ENCODE measurements around the gene FTH1.
A peak's percentile ranks its signal among the peaks of the same experiment; 100 is the strongest.
"Not testable (repeated sequence)": the region's sequence is repeated elsewhere in the genome, so short reads cannot be mapped to it uniquely, and the experiment has no call there.

Gene FTH1

GRCh38 chr11:61967924-61968757, 707 bp upstream of the FTH1 start:
- DNase-seq = peak; percentile 38 to 89 (median 77)
- intact Hi-C loops (cut with DNase I) = no loop called here

DNA sequence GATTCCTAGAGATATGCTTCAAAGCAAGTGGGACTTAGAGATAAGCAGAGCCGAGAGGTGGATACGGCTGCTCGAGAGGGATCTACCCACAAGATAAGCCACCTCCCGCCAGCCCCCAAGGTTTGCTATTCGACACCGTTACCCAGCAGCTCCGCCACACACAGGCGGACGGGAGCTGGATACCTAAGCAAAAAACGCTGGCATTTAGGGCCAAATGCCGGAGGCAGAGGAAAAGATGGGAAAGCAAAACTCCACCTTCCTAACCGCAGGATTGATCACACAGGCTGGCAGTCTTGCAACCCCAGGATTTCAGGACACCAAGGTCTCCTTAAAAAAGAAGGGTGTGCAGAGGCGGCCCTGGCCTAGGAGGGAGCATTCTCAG, 709 bp downstream of the FTH1 start:
- intact Hi-C loops (cut with DNase I) = no loop called here
- peak in 24 of 42 donors; percentile 19 to 71 (median 52) for DNase-seq

GRCh38 chr11:61964666-61965271, 2.7 kb downstream of the FTH1 start:
- DNase-seq = peak in 14 of 42 donors; percentile 14 to 58 (median 34)
- intact Hi-C loops (cut with DNase I) = not testable (repeated sequence)

DNA sequence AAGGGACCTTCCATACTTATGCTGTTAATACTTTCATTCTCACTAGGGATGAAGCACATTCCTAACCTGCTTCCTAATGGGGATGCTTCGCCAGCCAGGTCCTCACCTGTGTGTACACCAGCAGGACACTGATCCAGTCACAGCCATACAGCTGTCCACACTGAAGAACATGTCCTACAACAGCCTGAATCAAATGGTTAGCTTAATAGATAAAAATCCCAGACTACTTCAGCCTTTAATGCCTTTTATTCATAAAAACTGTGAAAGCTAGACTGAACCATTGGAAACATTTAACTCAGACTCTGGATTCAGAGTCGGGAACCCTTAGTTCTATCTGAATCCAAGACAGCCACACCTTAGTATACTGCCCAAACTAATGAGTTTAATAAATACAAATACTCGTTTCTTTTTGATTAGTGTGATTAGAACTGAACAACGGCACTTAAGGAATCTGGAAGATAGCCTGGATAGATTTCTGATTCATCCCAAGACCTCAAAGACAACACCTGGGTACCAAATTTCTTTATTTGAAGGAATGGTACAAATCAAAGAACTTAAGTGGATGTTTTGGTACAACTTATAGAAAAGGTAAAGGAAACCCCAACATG, 3.3 kb downstream of the FTH1 start:
- DNase-seq = peak in 13 of 42 donors; percentile 2 to 41 (median 18)
- intact Hi-C loops (cut with DNase I) = no loop called here

GRCh38 chr11:61963282-61964057, 4.0 kb downstream of the FTH1 start:
- DNase-seq = peak in 18 of 42 donors; percentile 1 to 46 (median 28)
- intact Hi-C loops (cut with DNase I) = no loop called here

DNA sequence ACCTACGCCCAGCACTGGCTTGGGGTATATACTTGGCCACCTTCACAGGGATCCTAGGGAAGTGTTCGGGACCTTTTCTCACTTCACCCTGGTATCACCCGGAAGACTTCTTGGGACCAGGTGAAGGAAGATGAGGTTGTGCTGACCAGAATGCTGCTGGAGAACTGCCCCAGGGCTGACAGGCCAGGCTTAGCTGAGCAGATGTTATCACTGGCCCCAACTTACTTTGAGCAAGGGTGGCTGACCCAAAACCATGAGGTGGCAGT, 4.5 kb downstream of the FTH1 start:
- peak in 8 of 42 donors; percentile 12 to 61 (median 38) for DNase-seq
- intact Hi-C loops (cut with DNase I) = no loop called here

DNA sequence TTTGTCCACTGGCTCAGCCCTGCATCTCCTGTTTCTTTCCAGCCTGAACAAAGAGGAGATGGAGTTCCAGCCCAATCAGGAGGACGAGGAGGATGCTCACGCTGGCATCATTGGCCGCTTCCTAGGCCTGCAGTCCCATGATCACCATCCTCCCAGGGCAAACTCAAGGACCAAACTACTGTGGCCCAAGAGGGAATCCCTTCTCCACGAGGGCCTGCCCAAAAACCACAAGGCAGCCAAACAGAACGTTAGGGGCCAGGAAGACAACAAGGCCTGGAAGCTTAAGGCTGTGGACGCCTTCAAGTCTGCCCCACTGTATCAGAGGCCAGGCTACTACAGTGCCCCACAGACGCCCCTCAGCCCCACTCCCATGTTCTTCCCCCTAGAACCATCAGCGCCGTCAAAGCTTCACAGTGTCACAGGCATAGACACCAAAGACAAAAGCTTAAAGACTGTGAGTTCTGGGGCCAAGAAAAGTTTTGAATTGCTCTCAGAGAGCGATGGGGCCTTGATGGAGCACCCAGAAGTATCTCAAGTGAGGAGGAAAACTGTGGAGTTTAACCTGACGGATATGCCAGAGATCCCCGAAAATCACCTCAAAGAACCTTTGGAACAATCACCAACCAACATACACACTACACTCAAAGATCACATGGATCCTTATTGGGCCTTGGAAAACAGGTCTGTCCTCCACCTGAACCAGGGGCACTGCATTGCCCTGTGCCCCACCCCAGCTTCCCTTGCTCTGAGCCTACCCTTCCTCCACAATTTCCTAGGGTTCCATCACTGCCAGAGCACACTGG, 5.0 kb downstream of the FTH1 start:
- intact Hi-C loops (cut with DNase I) = no loop called here
- peak in 11 of 42 donors; percentile 0 to 40 (median 24) for DNase-seq

- peak in 41 of 42 donors; percentile 58 to 91 (median 81) for DNase-seq
- intact Hi-C loops (cut with DNase I) = no loop called here
These were observed 5.7 kb downstream of the FTH1 start for GRCh38 chr11:61961570-61962212.

- peak in 15 of 42 donors; percentile 0 to 43 (median 12) for DNase-seq
- intact Hi-C loops (cut with DNase I) = no loop called here
These were observed 6.9 kb downstream of the FTH1 start for GRCh38 chr11:61960532-61960931.

DNA sequence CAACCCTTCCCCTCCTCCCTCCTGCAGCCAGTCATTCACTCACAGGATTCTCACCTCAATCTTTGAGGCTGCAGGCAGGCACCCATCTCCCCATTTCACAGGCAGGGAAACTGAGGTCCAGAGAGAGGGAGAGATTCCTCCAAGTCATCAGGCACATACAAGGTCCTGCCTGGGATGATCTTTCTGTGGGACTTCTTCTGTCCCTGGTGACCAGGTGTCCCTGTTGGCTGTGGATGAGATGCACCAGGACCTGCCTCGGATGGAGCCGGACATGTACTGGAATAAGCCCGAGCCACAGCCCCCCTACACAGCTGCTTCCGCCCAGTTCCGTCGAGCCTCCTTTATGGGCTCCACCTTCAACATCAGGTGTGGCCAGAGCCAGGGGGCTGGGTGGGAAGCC, 7.8 kb downstream of the FTH1 start:
- intact Hi-C loops (cut with DNase I) = no loop called here
- peak in 13 of 42 donors; percentile 6 to 38 (median 14) for DNase-seq

DNA sequence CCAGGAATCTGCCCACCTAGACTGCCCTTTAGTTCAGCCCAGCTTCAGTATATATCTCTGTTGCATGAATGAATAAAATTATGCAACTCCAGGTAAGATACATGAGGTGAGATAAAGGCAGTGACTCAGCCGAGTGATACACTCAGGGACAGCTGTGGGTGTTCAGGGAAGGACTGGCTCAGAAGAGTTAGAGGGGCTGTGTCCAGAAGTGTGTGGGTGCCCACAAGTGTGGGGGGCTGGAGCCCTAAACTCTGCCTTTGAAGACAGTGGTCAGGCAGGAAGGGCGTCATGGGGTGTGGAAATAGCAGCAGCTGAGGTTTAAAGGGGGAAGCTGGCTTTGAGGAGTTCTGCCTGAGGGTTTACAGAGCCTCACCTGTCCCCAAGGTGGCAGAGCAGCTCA, 8.3 kb downstream of the FTH1 start:
- DNase-seq = peak in 15 of 42 donors; percentile 1 to 61 (median 25)
- intact Hi-C loops (cut with DNase I) = no loop called here

GRCh38 chr11:61958590-61958989, 8.8 kb downstream of the FTH1 start:
- intact Hi-C loops (cut with DNase I) = no loop called here
- peak in 3 of 42 donors; percentile 15 to 22 (median 18) for DNase-seq

DNA sequence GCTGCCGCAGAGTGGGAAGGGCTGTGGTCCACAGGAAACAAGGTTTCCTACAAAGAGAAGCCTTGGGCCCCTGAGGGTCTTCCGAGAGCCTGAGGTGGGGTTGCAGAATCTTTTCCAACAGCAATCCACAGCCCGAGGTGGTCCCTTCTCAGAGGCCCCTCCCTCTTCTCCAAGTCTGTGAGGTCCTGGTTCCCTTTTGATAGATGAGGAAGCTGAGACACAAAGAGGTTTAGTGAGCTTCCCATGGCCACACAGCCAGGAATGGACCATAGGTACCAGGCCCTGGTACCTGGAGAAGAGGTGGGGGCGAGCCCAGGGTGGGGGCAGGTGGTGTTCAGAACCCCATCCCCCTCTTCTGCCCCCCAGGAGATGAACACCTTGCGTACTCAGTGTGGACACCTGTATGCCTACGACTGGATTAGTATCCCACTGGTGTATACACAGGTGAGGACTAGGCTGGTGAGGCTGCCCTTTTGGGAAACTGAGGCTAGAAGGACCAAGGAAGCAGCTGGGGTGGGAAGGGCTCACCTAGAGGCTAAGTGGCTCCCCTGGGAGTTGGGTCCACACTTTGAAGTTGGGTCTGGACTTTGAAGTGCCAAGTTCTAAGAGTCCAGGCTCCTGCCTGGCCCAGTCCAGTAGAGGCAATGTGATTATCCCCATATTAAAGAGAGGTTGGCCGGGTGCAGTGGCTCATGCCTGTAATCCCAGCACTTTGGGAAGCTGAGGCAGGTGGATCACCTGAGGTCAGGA, 10.2 kb downstream of the FTH1 start:
- DNase-seq = peak in 10 of 42 donors; percentile 0 to 36 (median 20)
- intact Hi-C loops (cut with DNase I) = no loop called here

GRCh38 chr11:61956191-61957020, 11.0 kb downstream of the FTH1 start:
- intact Hi-C loops (cut with DNase I) = no loop called here
- DNase-seq = peak in 7 of 42 donors; percentile 1 to 45 (median 21)

DNA sequence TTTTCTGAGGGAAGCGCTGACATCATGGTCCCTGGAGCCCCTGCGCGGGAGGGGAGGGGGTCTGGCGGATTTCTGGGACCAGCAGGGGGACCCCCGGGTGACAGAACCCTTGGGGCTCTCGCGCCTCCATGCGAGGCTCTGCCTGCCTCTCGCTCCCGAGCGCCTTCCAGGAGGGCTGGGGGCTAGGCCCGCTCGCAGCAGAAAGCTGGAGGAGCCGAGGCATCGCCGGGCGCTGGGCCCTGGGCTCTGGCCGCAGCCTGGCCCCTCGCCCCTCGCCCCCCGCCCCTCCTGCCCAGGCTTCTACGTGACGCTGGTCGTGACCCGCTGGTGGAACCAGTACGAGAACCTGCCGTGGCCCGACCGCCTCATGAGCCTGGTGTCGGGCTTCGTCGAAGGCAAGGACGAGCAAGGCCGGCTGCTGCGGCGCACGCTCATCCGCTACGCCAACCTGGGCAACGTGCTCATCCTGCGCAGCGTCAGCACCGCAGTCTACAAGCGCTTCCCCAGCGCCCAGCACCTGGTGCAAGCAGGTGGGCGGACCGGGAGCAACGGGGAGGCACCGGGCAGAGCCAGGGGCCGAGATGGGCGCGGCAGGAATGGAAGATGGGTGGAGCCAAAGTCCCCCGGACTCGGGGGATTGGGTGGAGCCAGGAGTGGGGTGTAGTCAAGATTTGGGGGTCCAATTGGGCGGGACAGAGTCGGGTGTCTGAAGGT, 11.9 kb downstream of the FTH1 start:
- intact Hi-C loops (cut with DNase I) = no loop called here
- DNase-seq = peak in 11 of 42 donors; percentile 0 to 54 (median 41)

All from head of caudate nucleus (tissue), 42 donors.